Measurements from ENCODE around the gene TMEM120A.
A peak's percentile ranks its signal among the peaks of the same experiment; 100 is the strongest.
"Not testable (repeated sequence)": the region's sequence is repeated elsewhere in the genome, so short reads cannot be mapped to it uniquely, and the experiment has no call there.

TMEM120A gene

DNA sequence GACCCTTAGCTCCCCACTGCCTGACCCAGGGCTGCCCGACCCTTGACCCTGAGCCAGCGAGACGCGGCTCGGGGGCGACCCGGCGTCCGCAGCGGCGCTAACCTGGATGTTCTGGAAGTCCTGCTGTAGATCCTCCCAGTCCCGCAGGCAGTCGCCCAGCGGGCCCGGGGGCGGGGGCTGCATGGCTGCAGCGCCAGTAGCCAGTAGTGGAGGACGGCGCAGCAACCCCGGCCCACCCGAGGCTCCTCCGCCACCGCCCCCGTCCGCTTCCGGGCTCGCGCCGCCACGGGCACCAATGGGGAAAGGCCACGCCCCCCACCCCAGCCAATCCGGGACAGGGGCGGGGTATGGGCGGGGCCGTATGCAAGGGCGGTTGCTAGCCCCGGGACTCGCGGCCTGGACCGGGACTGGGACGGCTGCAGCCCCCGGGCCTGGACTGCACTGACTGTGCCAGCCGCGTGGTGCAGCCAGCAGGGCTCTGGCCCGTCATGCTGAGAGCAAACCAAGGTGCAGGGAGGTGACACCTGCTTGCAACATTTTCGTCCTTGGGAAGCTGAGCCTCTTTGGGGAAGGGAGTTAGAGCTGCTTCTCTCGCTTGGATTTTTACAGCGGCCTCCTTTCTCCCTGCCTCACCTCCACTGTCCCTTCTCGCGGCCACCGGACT, at the start of gene TMEM120A:
Gene TMEM120A (minus strand): TSS at position 208 of the 664 bp plus-strand sequence. CDS start 25 bp downstream, at position 183.
- peak; percentile 87 to 98 for DNase-seq

DNA sequence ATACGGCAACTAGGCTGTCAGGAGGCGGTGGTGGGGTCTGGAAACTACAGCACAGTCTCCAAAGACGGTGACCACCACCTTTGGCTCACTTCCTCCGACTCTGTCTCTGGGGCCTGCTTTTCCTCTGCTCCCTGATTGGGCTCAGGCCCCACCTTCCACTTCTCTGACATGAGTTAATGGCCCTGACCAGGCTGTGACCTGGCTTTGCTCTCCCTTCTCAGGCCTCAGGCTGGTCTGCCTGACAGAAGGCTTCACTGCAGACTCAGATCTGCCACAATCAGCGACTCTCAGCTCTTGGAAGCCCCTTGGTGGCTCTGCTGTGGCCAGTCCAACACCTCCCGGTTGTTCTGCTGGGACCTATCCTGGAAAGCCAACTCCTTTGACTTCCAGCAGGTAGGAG, 45.7 kb upstream of the TMEM120A start:
- DNase-seq, result no peak

DNA sequence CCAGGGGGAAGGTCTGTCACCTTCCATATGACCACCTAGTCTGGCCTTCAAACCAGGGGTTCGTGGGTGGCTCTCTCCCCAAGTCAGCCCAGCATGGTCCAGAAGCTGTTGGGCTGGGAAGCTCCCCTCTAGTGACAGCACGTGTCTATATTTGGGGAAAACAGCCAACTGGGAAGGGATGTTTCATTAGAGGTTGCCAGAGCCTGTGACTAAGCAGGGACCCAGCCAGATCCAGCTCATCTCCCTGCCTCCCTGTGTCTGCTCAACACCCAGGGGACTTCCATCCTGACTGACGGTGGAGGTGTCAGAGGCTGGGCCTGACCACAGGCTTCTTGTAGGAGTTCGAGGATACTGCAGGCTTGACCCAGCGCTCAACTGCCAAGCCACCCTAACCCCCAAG, 42.9 kb upstream of the TMEM120A start:
- no peak for DNase-seq

DNA sequence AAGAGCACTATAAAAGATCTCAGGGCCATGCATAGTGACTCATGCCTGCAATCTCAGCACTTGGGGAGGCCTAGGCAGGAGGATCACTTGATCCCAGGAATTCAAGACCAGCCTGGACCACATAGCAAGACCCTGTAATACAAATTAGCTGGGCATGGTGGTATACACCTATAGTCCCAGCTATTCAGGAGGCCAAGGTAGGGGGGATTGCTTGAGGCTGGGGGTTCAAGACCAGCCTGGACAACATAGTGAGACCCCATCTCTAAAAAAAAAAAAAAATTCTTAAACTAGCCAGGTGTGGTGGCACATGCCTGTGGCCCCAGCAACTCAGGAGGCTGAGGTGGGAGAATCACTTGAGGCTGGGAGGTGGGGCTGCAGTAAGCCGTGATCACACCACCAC, 37.6 kb upstream of the TMEM120A start:
- DNase-seq, result no peak

DNA sequence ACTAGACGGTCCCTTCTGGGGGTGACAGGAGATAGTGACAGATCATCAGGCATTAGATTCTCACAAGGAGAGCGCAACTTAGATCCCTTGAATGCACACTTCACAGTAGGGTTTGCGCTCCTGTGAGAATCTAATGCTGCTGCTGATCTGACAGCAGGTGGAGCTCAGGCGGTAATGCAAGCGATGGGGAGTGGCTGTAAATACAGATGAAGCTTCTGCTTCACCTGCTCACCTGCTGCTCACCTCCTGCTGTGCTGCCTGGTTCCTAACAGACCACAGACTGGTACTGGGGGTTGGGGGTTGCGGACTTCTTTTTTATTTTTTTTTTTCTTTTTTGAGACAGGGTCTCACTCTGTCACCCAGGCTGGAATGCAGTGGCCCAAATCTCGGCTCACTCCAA, 35.3 kb upstream of the TMEM120A start:
- DNase-seq, result peak in 1 of 2 experiments; percentile 51

DNA sequence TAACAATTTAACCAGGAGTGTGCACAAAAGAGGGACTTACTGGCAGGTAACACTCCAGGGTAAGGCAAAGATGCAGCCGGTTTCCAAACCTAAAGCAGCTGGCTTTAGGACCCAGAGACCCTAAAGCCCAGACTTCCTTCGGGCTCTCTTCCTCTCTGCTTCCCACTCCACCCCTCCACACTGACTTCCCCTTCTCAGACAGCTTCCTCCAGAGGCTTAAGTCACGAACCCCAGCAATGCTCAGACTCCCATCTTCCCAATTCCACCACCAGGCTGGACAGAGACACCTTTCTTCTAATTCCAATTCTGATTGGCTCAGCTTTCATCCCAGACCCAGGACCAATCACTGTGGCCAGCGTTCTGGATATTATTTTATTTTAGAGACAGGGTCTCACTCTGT, 28.6 kb upstream of the TMEM120A start:
- no peak for DNase-seq

DNA sequence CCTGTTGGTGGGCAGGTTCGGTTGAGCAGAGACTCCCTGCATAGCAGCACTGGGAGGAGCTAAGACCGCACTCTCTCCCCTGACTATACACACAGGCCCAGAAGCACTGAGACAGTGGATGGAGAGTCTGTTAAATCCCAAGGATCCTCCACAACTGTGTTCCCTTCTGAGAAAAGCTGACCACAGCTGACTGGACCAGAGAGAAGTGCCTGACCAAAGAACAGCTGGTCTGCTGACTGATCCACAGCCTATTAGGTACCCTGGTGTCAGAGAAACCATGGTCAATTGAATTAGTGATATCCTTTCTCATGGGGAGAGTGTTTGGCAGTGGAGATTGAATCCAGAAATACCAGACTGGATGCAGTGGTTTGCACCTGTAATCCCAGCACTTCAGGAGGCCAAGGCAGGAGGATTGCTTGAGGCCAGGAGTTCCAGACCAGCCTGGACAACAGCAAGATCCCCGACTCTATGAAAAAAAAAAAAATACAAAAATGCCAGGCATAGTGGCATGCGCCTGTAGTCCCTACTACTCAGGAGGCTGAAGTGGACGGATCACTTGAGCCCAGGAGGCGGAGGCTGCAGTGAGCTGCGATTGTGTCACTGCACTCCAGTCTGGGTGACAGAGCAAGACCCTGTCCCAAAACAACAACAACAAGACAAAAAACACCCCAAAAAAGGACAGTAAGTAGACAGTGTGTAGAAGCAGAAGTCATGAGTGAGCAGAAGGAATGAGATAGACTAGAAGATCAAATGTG, 27.8 kb upstream of the TMEM120A start:
- no peak for DNase-seq

DNA sequence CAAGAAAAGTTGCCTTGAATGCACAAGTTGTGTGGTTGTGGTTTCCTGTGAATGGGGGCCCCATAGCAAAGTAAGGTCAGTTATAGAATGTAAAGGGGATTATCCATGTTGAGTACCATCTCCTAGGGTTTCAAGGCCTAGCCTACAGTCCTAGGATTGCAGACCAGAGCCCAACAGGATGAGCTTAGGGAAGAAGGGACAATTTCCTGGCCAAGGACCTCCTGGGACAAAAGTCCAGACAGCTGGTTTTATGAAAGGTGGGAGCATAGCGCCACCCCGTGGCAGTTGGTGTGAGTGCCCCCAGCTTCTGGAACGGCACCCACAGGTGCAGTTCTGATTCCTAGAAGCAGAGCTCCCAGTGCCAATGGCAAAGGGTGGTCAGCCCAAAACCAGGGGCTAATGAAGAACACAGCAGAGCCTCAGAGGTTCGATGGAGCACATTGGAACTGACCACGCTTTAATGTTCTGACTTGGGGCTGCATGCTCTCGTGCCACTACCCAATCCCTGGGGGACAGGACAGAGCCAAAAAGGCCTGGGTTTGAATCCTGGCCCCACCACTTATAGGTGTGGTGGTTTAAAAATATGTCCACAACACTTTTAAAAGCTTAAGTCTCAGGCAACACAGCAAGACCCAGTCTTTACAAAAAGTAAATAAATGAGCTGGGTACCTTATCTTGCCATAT, 25.8 kb upstream of the TMEM120A start:
- DNase-seq, result peak; percentile 21 to 88

DNA sequence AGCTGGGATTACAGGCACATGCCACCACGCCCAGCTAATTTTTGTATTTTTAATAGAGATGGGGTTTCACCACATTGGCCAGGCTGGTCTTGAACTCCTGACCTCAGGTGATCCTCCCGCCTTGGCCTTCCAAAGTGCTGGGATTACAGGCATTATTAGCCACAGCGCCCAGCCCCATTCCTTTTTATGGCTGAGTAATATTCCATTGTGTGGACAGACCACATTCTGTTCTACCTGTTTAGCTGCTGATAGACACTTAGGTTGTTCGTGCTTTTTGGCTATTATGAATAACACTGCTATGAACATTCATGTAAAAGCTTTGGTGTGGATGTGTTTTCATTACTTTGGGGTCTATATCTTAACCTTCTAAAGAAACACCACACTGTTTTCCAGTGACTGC, 24.1 kb upstream of the TMEM120A start:
- not testable (repeated sequence) for DNase-seq

DNA sequence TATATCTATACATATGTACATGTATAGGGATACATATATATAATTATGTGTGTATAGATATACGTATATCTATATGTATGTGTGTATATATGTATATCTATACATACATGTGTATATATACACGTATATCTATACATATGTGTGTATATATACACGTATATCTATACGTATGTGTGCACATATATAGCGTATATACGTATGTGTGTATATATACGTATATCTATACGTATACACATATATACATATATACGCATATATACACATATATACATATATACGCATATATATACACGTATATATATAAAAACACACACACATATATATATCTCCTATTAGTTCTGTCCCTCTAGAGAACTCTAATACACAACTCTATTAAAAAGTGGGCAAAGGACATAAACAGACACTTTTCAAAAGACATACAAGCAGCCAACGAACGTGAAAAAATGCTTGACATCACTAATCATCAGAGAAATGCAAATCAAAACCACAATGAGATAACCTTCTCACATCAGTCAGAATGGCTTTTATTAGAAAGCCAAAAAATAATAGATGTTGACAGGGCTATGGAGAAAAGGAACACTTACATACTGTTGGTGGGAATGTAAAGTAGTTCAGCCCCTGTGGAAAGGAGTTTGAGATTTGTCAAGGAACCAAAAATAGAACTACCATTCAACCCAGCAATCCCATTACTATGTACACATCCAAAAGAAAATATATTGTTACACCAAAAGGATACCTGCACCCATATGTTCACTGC, 22.0 kb upstream of the TMEM120A start:
- no peak for DNase-seq

DNA sequence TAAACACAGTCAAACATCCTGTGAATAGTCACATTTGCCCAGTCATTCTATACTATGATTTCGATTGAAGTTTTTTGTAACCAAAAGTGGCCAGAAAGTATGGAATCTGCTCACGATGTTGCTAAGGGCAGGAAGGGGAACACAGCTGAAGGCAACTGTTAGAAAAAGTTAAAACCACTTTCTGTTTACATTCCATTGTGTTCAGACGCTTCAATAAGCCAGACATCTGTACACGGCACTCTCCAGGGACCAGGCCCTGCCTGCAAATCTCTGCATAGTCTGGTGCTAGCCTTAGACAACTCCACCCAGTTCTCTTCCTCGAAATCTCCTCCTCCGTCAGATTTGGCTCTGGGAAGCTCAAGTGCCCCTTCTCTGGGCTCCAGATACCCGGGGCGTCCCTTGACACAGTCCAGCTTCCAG, 17.1 kb upstream of the TMEM120A start:
- no peak for DNase-seq

DNA sequence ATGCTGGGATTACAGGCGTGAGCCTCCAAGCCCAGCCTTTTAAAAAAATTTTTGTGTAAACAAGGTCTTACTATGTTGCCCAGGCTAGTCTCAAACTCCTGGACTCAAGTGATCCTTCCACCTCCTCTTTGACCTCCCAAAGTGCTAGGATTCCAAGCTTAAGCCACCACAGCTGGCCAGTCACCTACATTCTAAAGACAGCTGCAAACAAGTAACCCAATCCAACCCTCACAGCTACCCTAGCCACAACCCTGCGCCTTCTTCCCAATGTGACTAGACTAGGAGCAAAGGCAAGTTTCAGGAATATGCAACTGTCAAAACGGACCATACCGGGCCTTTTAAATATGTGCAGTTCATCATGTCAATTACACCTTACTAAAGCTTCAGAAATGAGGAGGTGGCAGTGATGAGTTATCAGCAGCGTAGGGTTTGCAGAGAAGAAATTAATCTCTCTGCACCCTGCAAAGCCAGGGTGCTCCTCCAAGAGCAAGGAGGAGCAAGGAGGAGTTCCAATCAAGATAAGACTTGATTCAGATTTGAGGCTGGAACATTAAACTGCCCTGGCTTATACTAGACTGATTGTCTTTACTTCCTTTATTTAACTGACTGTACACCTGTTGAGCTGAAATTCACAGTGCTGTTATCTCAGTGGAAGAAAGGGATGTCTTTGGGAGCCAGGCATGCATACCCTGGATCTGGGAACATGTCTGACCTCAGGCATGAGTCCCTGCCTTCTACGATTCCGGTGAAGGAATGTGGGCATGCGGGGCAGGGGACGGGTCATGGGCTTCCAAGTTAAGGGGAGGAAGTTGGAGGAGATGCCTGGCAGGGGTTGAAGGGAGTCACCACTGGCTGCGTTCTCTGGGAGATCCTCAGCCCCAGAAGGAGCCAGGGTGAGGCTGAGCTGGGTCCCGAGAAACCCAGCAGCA, 15.5 kb upstream of the TMEM120A start:
- DNase-seq, result no peak

DNA sequence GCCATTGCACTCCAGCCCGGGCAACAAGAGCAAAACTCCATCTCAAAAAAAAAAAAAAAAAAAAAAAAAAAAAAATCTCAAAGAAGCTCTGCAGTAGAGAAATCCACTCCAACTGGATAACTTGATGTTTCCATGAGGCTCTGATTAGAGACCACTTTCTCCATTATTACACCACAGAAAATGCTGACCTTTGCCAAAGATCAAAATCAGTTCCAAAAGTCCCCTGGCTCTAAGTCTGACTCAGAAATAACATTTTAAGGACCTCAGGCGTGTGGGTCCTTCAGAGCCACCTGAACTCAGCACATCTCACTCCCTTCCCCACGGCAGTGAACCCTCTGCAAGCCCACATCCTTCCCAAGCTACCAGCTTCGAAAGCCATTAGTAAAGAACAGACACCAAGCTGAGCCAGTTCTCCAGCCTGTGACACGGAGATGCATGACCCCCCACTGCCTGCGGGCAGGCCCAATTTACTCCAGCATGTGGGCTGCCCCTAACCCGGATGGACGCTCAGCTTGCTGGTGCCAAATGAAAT, 13.8 kb upstream of the TMEM120A start:
- no peak for DNase-seq

DNA sequence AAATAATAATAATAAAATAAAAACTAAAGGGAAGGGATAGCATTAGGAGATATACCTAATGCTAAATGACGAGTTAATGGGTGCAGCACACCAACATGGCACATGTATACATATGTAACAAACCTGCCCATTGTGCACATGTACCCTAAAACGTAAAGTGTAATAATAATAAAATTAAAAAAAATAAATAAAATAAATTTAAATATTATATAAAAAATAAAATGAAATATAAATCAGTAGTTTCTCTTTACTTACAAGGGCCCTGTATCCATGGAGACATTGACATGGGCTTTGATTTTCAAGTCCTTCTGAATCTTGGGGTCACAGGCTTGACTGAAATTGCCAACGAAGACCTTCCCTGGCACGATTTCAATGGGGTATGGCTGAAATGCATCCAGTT, 10.6 kb upstream of the TMEM120A start:
- DNase-seq, result not testable (repeated sequence)

DNA sequence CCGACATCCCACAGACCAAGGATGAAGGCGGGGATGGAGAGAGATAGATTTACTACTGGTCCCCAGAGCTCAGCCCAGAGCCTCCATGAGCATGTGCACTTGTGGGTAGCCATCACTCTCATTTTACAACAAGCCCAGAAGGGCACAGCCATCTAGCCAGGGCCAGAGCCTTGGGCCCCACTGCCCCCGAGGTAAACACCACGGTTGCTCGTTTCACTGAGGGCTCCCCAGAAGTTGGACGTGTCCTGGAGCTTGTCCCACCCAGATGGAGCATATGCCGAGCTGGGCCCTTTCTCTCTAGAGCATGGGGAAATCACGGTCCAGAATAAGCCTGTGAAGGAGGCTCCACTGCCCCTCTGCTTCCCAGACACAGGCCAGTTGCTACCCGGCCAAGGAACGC, 9.0 kb upstream of the TMEM120A start:
- DNase-seq, result no peak

DNA sequence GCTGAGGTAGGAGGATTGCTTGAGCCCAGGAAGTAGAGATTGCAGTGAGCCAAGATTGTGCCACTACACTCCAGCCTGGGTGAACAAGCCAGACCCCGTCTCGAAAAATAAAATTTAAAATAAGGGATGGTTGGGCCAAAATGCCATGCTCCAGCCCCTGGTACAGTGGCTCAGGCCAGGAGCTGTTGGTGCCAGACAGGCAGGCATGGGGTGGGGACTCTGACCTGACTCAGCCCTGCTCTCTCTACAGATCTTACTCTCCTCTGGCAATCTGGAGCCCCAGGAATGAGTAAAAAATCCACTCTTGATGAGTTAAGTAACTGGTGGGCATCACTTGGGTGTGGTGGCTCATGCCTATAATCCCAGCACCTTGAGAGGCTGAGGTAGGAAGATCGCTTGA, 8.4 kb upstream of the TMEM120A start:
- DNase-seq, result no peak

DNA sequence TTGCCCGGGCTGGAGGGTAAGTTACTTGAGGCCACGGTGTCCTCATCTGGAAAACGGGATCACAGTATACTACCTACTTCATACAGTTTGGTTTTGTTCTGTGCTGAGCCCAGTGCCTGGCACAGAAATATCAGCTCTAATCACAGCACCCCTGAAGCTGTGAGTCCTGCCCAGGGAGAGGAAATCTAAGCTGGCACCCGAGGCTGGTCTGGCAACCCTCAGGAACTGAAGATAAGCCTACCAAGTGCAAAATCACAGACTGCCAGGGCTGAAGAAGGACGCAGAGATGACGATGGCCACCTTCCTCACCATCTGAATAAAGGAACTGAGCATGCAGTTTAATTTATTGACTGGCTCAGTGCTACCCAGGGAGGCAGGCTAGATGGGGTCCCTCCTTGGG, 7.7 kb upstream of the TMEM120A start:
- no peak for DNase-seq

DNA sequence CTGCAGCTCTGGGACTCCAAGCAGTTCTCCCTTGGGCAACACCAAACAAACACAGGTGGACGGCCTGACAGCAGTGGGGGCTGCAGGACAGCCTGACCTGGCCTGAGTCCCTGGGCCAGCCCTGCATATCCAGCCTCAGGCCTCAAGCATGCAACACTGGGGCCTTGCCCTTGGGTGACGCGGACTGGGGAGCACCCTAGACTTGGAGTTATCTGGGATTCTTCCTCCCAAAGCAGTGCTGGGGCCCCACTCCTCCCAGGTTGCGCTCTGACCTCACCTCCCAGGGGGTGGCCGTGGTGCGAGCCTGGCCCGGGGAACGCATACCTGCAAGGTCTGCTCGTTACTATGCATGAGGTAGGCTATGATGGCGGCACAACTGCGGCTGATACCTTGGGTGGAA, 6.2 kb upstream of the TMEM120A start:
- DNase-seq, result no peak

DNA sequence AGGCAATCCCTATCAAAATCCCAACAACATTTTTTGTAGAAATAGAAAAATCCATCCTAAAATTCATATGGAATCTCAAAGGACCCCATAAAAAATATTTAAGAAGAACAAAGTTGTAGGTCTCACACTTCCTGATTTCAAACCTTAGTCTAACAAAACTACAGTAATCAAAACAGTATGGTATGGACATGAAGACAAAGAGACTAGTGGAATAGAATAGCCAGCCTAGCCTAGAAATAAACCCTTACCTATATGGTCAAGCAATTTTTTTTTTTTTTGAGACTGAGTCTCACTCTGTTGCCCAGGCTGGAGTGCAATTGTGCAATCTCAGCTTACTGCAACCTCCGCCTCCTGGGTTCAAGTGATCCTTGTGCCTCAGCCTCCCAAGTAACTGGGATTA, 3.6 kb upstream of the TMEM120A start:
- DNase-seq, result no peak

DNA sequence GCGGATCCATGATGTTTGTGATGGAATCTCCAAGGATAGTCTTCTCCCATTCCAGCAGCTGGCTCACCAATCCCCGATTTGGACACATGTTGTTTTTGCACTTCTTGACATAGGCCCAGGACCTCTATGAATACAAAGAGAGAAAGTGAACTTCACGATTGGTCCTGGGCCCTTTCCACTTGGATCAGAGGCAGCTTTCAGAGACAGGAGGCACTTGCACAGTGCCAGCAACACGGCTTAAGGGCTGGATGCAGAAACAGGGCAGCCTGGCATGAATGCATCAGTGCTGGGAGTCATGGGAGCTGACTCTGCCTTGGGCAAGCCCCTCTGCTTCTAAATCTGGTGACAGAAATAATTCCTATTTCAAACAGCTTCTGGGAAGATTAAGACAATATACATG, 2.1 kb upstream of the TMEM120A start:
- DNase-seq, result no peak

DNA sequence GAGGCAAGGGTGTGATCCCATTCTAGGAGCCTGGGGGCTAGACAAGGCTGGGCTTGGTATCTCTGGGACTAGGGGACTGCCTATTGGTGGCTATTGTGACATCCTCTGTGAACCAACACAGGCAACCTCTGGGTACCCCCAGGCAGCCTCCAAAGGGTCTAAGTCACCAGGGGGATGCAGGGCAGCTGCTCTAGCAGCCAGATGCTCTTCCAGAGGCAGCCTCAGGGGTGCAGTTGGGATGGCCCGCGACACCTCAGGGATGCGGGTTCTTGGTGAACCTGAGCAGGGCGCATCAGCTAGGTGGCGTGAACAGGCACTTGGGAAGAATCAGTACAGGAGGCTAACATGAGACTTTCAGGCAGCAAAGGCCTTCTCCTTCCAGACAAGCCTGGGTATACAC, 1.6 kb upstream of the TMEM120A start:
- DNase-seq, result no peak

DNA sequence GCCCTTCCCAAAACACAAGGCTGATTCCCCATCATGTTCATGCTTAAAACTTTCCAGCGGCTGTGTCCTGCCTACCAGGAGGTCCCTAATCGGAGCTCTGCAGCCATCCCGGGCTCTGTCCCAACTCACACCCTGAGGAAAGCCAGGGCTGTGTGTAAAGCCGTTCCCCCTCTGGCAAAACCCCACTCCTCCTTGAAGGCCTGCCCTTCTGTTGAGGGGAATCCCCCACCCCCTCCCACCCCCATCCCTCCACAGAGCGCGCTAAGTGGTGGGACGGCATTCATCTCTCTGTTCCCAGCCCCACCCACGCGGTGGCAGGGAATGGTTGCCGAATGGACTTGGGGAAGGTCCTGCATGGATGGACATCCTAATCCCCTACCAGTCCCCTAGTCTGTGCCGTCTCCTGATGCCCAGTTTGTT, 667 bp upstream of the TMEM120A start:
- no peak for DNase-seq

Measured in NCI-H526 (cell line).